ENCODE data around the gene HRK.

The HRK gene

DNA sequence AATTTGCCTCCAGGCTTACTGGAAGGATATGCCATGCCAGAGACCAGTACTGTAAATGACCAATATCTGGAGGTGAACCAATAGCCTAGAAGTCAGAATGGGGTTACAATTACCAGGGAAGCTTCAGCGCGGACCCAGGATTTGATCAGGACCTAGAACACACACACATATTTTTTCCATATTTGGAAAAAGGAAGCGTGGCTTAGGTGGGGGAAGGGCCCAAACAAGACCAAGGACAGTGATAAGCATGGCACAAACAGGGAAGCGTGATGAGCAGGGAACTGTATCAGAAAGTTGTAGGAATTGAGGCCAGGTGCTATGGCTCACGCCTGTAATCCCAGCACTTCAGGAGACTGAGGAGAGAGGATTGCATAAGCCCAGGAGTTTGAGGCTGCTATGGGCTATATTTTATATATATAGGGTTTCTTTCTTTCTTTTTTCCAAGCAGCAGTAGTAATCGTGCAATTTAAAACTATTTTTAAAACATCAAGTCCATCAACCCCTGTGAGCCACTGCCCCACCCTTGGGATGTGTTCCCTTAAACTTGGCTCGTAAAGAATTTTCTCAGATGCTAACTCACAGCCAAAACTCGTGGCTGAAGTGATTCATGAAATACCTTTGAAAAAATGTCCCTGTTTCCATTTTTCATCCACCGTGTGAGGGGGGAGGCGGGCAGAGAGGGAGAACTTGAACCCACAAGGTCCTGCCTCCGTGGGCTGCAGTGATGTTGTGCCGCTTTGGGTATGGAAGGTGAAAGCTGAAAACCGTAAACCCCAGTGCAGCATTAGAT, 16.7 kb downstream of the HRK start:
- DNase-seq, result no peak

DNA sequence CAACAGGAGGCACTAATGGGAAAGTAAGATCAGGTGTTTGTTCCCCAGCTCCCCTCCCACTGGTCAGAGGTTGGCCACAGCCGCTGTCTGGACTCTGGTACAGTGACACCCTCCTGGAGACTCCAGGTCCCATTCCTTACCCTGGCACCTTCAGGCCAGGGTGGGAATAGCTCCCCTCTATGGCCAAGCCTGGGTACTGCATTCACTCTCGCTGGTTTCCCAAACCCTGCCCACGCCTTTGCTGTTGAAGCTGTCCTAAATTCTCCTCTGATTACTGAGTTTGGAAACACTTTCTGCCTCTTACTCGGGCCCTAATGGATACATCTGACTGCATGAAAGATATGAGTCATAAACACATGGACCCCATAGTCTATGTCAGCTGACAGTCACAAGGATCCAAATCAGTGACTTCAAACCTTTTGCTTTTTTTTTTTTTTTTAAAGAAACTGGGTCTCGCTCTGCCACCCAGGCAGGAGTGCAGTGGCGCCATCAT, 17.9 kb downstream of the HRK start:
- no peak for DNase-seq

DNA sequence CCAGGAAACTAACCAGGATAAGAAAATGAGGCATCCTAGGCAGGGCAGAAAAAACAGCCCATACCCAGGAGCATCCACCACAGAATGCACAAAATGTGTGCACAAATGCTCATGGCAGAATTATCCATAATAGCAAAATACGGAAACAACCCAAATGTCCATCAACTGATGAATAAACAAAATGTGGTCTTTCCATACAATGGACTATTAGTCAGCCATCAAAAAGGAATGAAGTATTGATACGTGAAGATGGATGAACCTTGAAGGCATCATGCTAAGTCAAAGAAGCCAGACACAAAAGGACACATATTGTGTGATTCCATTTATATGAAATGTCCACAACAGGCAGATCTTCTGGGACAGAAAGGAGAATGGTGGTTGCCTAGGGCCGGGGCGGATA, 19.1 kb downstream of the HRK start:
- DNase-seq, result no peak

DNA sequence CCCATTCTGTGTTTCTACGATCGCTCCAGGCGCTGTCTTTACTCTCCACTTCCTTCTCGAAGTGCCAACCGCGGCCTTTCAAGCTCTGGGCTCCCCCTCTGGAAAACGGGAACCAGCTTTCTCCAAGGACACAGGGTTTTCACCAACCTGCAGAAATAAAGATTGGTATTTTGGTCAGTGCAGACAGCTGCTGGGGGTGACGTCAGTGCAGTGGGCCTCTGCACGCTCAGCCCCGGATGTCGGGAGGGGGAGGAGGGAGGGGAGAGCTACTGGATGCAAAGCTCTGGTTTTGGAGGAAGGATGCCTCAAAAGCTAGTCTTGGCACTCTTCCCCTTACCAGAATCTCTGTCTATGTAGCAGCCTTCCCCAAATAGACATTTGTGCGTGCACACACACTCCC, 19.9 kb downstream of the HRK start:
- peak; percentile 82 for DNase-seq

DNA sequence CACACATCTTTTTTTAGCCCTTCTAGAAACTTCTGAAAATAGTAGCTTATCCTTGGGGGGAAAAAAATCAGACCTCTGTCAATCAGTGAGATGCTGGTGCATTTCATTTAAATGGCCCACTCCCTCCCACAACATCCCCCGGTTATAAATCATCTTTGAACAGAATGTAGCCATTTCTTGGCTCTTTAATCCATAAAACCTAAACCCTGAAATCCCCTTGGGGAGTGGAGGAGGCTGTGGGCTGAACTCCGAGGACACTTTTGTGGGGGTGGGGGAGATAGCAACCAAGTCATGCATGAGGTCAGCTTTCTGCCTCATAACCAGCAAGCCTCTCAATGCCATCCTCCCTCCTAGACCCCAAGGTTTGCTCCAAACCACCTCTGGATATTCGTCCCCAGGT, 21.0 kb downstream of the HRK start:
- no peak for DNase-seq

DNA sequence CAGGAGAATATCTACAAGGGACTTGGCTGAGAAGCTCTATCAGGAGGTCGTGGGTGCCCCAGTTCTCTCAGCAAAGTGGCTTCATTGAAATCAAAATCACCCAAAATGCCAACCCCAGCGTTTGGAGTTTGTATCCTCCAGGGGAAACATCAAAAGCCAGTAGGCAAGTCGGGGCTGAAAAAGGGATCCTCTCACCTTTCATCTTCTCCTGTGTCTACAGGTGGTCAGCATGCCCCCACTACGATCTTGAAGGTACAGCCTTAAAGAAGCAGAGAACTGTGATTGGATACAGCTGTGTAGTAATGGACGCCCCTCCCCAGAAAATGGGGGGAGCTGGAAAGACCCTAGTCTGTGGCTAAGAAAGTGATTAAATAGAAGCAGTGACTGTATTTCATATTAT, 22.2 kb downstream of the HRK start:
- DNase-seq, result no peak

DNA sequence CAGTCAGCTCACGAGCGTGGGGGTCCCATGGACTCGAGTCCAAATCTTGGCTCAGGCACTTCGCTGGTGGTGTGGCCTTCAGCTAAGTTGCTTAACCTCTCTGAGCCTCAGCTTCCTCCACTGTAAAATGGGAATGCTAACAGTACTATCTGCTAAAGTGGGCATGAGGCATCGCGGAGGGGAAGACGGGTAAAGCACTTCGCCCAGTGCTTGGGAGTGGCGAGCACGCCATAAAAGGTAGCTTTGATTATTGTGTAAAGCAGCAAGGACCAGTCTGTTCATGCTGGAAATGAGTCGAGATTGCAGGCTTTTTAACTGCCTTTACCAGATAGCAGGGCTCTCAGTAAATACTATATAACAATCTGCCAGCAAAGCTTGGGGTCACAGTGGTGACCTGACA, 24.5 kb downstream of the HRK start:
- DNase-seq, result no peak

DNA sequence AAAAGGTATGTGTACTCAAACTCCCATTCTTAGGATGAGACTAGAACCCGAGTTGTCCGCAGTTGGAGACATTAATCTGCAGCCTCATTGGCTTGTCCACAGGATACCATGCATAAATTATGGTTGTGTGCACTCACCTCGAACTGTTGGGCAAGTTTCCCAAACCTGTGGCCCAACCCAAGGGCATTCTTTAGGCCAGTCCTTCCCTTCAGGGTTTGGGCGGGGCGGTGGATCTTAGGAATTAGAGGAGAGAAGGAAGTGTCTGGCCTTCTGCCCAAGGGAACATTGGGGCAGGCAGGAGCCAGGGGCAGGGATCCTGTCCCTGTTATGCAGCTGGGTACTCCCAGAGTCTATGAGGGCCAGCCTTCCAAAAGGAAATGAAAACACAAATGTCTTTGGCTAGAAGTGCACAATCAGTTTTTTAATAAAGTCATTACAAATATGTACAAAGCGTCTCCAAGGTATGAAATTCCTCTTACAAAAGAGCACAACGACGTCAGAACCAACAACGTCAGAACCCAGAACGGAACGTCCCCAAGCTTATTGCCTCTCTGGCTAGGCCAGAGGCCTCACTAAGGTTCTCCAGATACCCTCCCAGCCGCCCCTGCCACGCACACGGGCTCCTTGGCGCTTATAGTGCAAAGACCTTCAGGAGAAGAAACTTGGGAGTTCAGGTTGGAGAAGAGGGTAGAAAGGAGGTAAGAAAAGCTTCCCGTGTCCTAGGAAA, 25.3 kb downstream of the HRK start:
- no peak for DNase-seq

DNA sequence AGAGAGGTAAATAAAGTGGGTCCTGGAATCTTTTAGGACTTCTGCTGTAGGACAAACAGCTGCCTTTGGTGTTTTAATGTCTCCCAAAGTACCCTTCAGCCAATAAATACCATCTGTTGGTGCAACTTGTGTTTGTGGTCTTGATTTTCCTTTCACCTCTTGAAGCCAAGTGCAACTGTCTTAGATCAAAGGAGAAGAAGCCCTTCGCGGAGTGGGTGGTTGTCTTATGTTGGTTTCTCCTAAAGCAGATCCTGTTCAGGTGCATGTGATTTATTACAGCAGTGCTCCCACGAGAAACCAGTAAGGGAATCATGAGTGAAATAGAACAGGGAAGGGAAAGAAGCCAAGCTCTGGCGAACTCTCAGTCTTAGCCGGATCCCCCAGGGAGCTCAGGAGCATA, 27.7 kb downstream of the HRK start:
- DNase-seq, result no peak

DNA sequence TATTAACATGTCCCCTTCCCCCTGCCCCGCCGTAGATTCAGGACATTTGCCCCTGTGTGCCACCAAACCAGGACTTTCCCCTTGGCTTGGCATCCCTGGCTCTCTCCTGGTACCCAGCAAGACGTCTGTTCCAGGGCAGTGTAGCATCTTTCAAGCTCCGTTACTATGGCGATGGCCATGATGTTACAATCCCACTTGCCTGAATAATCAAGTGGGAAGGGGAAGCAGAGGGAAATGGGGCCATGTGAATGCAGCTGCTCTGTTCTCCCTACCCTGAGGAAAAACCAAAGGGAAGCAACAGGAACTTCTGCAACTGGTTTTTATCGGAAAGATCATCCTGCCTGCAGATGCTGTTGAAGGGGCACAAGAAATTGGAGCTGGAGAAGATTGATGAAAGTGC, 28.9 kb downstream of the HRK start:
- DNase-seq, result no peak

DNA sequence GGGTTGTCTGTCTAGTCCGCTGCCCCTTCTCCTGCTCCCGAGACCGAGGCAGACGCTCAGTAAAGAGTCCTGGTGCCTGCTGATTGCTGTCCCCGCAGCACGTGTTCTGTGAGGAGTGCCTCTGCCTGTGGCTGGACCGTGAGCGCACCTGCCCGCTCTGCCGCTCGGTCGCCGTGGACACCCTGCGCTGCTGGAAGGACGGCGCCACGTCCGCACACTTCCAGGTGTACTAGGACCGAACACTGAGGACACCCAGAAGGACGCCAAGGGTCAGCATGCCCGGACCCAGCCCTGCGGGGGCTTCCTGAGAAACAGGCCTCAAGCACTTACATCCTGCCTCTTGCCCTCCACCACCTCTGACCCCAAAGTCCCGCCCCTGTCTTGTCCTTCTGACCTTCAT, 32.0 kb downstream of the HRK start:
- no peak for DNase-seq

DNA sequence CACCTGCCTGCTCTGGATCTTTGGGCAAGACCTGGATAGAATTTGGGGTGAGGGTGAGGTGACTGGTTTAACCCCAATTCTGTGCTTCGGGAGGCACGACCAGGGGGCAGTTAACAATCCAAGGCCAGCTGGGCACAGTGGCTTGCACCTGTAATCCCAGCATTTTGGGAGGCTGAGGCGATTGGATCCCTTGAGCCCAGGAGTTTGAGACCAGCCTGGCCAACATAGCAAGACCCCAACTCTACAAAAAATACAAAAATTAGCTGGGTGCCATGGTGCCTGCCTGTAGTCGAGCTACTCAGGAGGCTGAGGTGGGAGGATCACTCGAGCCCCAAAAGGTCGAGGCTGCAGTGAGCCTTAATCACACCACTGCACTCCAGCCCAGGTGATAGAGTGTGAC, 38.2 kb downstream of the HRK start:
- no peak for DNase-seq

DNA sequence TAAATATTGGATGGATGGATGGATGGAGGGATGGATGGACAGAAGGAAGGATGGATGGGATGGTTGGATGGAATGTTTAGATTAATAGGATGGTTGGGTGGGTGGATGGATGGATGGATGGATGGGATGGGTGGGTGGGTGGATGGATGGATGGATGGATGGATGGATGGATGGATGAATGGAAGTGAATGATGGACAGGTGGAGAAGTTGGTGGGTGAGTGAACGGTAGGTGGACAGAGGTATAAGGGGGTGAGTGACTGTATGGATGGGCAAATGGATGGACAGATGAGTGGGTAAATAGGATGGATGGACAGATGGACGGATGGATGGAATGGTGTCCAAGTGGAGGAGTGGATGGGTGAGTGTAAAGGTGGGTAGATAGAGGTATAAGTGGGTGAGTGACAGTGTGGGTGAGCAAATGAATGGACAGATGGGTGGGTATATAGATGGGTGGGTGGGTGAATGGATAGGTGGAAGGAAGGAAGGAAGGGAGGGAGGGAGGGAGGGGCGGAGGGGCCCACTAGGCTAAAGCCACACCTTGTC, 41.9 kb downstream of the HRK start:
- DNase-seq, result no peak

DNA sequence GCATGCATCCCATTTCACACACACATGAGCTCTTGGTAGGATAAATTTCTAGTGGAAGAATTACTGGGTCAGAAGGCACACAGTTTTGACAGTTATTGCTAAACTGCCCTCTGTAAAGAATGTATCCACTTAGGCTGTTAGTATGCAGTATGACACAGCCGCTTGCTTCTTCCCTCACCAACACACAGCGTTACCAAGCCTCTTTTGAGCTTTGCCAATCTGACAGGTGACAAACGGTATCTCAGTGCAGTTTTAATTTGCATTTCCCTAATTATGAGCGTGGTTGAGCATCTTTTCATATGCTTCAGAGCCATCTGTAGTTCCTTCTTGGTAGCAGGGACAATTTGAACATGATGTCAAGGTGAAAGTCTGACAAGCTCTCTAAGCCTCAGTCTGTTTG, 42.9 kb downstream of the HRK start:
- DNase-seq, result no peak

DNA sequence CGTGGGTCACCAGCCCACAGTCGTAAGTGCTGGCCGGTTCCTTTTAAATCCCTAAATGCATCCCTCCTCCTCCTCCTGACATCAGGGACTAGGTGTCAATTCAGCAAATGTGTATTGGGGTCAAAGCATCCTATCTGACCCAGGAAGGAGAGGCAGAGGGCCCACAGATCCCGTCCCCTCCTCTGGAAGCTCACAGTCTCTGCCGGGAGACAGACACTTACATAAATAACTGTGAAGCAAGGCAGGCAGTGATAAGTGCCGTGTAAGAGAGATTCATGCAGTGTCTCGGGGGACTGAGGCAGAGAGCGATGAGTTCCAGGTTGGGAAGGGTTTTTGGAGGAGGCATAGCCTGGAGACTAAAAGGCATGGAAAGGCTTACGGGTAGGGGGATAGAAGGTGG, 44.1 kb downstream of the HRK start:
- no peak for DNase-seq

DNA sequence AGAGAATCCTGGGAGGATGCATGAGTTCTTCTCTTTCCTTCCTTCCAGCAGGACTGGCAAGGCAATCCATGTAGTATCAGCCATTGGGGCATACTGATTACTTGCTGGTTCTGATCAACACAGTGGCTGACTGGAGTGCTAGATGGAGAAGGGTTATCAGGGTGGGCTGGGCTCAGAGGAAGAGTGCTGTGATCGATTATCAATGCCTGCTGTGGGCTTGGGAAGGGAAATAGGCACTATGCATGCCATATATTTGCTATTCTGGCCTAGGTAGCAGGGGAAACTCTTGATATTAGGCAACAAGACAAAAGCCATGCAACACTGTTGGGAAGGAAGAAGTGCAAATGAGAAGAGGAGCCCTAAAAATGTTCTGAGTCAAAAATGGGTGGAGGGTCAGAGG, 45.8 kb downstream of the HRK start:
- no peak for DNase-seq

DNA sequence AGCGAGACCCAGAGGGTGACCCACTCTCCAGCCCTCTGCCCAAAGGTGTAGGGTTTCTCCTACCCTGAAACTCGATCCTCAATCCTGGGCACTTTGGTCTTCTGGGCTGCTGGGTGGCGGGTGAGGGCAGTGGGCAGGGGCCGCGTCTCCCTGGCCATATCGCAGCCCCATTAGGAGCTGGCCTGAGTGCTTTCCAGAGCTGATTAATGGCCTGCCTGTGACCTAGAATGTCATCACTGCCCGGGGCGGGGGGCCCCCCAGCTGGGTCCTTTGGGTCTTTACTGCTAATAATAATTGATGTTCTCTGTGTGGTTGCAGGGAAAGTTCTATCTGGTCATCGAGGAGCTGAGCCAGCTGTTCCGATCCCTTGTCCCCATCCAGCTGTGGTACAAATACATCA, 47.8 kb downstream of the HRK start:
- DNase-seq, result no peak

DNA sequence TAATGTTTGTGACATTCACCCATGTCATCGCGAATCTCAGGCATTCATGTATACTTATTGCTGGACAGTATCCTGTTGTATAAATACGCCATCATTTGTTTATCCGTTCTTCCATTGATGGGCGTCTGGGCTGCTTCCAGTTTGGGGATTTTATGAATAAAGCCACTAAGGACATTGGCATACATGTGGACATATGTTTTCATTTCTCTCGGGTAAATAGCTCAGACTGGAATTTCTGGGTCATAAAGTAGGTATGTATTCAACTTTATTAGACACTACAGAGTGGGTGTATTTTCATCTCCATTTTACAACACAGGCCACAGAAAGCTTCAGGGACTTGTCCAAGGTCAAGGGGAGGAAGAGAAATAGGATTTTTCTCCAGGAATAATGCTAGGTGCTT, 48.9 kb downstream of the HRK start:
- no peak for DNase-seq

DNA sequence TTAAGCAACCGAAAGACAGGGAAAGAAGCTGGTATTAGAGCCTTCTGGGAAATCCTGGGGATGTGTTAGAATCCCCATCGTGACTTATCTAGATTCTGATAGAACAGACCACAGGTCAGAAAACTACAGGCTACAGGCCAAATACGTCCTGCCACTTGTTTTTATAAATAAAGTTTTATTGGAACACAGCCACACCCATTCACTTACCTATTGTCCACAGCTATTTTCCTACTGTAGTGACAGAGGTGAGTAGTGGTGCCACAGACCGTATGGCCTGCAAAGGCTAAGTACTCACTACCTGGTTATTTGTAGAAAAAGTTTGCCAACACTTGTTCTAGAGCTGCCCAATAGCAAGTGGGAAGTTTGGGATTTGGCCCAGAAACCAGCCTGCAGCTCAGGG, 53.8 kb downstream of the HRK start:
- DNase-seq, result no peak

DNA sequence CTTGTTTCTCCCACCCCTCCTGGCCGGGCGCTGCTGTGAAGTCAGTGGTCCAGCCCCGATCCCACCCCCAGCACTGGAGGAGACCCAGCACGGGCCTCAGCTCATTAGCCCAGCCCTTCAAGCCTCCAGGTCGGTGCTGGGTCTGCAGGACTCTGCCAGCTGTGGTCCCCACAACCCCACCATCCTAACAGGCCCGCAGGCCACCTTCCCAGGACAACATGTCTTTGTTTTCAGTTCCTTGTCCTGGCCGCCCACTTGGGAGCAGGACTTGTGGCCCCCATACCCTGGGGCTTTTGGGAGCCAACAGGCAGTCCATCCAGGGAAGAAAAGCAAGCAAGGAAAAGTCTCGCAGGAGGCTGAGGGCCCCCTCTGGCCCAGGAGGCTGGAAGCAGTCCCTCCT, 60.0 kb downstream of the HRK start:
- no peak for DNase-seq

DNA sequence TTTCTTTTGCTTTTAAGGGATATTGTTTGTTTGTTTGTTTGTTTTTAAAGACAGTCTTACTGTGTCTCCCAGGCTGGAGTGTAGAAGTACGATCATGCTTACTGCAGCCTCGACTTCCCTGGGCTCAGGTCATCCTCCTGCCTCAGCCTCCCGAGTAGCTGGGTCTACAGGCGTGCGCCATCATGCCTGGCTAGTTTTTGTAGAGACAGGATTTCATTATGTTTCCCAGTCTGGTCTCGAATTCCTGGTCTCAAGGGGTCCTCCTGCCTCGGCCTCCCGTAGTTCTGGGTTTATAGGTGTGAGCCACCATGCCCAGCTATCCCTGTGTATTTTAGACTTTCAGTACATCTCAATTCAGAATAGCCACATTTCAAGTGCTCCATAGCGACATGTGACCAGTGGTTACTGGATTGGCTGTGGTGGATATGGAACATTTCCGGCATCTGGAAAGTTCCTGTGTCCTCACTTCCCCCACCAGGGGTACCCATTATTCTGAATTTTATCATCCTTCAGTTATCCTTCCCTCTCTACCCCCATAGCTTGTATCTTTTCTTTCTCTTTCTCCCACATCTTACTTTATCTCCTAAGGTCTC, 61.1 kb downstream of the HRK start:
- no peak for DNase-seq

DNA sequence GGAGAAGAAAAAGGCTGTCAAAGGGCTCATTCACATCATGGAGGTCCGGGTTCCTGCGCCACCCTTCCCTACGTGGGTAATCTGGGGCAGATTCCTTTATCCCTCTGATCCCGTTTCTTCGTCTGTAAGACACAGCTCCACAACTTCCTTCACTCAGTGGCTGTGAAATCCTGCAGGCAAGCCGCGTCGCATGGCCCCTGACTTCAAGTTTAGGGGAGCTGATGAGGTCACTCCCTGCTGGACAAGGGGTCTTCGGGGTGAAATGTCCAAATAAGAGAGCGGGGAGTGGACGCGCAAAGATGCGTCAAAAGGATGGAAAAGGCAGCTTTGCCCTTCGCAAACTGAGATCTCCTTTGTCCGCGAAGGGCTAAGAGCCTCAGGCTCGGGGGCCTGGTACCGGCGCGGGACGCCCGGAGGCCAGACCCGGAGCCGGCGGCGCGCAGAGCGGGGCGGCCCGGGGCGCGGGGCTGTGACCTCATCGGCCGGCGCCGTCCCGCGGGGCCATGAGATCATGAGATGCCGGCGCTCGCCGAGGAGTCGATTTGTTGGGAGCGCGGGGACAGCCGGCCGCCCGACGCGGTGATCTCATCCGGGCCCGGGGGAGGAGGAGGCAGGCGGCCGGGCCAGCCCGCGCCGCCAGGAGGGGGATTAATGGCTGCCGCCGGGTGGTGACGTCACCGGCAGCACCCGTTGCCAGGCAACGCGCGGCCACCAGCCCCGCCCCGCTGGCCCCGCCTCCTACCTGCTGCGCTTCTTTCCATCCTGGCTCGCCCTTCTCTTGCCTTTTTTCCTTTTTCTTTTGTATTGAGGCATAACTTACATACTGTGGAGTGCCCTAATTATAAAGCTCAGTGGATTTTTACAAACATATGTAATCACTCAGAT, 62.1 kb downstream of the HRK start:
- peak; percentile 93 for DNase-seq

DNA sequence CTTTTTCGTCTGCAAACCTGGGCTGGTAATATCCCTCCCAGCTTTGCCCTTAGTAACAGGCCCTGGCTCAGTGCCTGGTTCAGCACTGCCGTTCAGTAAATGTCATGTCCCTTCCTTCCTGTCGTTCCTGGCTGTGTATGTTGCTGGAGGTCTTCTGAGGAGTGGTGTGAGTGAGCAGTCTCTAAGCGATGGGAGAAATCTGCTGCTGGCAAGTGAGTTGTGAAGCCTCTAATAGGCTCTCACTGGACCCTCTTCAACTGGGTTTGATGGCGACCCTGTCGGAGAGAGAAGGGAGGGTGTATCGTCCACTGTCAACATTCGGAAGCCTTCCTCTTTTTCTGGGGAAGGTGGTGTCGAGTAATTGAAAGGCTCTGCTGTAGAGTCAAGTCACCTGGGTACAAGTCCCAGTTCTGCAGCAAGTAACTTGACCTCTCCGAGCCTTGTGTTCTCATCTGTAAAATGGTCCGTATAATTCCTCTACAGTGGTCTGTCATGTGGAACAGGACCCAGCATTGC, 62.8 kb downstream of the HRK start:
- peak; percentile 35 for DNase-seq

Data from right hindlimb (tissue), 1 donor.